Left kidney (tissue), 2 donors: Measurements from ENCODE around the gene CFAP97. TPM values are rescaled to one million over a fixed set of nuclear protein-coding genes. Genes with fewer than 3 reads are reported as not detected.
"Not testable (repeated sequence)": the region's sequence is repeated elsewhere in the genome, so short reads cannot be mapped to it uniquely, and the experiment has no call there.

Source experiments
- DNase-seq: peaks from one replicate; pipeline ENCODE4 v3.0.0-alpha.2; 2013
- polyA plus RNA-seq: library from polyadenylated mRNA; unstranded; fragments of 120-200 nt; gene quantifications from one replicate; pipeline ENCODE4 v1.2.1, GENCODE V29; 2013; ENCODE audit not compliant: insufficient read length

Gene CFAP97
- polyA plus RNA-seq, 1 donor, result 55.2 TPM

- no peak for DNase-seq
These were observed 1.5 kb downstream of the CFAP97 start for GRCh38 chr4:185201977-185202962.

DNA sequence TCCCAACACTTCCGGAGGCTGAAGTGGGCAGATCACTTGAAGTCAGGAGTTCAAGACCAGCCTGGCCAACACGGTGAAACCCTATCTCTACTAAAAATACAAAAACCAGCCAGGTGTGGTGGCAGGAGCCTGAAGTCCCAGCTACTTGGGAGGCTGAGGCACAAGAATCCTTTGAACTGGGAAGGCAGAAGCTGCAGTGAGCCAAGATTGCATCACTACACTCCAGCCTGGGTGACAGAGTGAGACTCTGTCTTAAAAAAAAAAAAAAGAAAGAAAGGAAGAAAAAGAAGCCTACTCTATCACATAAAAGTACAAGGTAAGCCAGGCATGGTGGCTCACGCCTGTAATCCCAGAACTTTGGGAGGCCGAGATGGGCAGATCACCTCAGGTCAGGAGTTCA lies 5.6 kb downstream of the CFAP97 start:
- DNase-seq, result not testable (repeated sequence)

- no peak for DNase-seq
These were observed 7.4 kb downstream of the CFAP97 start for GRCh38 chr4:185196437-185196836.

GRCh38 chr4:185194924-185195888 lies 8.6 kb downstream of the CFAP97 start:
- DNase-seq, result no peak

DNA sequence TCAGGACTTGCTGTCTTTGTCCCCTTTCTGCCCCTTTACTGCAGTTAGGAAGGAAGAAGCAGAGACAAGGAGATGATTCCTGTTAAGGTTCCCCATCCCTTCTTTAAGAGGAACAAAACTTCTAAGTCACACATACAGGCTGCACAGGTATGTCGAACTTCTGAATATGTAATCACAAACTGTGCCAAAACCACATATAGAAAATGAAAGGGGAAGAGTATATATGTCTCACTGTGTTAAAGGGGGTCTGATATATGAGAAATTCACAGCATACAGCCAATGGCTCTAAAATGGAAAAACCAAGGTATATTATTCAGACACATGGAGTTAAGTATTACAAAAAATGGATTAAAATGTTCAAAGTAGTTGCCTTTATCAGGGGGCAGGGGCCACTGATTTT lies 11.7 kb downstream of the CFAP97 start:
- no peak for DNase-seq

- no peak for DNase-seq
These were observed 13.4 kb downstream of the CFAP97 start for GRCh38 chr4:185190306-185190856.

GRCh38 chr4:185189606-185190305 lies 14.0 kb downstream of the CFAP97 start:
- no peak for DNase-seq

GRCh38 chr4:185186769-185187168 lies 17.0 kb downstream of the CFAP97 start:
- no peak for DNase-seq

DNA sequence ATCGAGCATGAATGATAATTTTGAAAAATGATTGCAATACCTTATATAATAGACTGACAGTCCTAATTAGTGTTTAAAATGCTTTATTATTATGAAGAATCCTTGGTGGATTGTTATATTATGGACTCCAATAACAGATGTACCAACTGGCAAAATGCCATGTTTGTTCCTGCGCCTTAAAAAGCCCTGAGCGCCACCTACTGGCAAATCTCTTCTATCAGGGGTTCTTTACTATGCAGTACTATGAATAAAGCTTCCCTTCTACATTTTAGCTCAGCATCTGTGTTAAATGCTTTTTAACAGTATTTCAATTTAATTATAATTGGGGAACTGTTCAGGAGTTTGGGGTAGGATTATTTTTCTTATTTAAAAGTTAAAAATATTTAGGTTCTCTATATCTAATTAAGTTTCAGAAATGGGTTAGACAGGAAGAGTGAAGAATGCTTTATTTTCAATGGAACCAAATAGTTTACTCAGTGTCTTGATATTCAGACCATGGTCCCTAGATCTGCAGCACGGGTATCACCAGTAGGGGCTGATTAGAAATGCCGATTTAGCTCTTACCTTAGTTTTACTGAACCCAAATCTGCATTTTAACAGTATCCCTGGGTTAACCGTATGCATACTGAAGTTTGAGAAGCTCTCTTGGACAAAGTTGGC lies 20.0 kb downstream of the CFAP97 start:
- peak; percentile 86 for DNase-seq

GRCh38 chr4:185182239-185182638 lies 21.6 kb downstream of the CFAP97 start:
- no peak for DNase-seq

DNA sequence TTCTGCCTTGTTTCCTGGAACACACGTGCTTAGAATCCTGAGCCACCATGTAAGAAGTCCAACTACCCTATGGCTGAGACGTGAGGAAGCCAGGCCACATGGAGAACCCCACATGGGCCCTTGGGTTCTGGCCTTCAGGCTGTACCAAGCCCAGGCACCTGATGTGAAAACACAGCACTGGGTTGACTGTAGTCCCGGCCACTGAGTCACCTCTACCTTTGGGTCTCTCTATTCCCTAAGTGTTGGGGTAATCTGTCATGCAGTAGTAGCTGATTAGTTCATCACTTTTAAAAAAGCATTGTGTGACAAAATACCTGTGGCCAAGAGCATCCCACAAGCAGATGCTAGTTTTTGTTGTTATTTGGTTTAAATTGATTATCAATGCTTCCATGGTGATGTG lies 24.3 kb downstream of the CFAP97 start:
- no peak for DNase-seq

GRCh38 chr4:185171373-185172071 lies 32.3 kb downstream of the CFAP97 start:
- DNase-seq, result no peak

- no peak for DNase-seq
These were observed 36.6 kb downstream of the CFAP97 start for GRCh38 chr4:185167234-185167633.

GRCh38 chr4:185165605-185166063 lies 38.2 kb downstream of the CFAP97 start:
- no peak for DNase-seq

GRCh38 chr4:185151296-185151695 lies 52.5 kb downstream of the CFAP97 start:
- DNase-seq, result no peak

GRCh38 chr4:185149392-185149791 lies 54.4 kb downstream of the CFAP97 start:
- DNase-seq, result no peak

DNA sequence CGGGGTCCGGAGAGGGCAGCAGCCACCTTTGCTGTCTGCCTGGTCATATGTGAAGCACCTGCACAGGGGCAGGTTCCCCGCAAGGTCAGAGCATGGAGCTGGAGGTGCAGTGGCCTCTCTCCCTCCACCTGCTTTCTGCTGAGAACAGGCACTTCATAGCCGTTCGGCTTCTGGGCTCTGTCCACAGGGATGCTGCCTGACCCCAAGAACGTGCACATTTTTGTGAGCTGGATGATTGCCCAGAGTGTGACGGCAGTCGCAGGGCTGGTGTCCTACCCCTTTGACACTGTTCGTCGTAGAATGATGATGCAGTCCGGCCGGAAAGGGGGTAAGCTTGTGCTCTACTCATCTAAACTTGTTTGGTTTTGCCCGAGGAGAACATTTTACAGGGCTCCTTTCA lies 58.2 kb downstream of the CFAP97 start:
- DNase-seq, result no peak

DNA sequence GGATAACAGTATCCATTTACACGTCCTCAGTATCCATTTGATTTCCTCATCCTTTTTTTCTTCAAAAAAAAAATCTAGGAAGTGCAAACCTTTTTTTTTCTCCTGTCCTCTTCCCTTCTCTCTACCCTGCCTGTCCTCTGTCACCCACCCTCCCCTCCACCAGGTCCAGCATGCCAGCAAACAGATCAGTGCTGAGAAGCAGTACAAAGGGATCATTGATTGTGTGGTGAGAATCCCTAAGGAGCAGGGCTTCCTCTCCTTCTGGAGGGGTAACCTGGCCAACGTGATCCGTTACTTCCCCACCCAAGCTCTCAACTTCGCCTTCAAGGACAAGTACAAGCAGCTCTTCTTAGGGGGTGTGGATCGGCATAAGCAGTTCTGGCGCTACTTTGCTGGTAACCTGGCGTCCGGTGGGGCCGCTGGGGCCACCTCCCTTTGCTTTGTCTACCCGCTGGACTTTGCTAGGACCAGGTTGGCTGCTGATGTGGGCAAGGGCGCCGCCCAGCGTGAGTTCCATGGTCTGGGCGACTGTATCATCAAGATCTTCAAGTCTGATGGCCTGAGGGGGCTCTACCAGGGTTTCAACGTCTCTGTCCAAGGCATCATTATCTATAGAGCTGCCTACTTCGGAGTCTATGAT lies 59.1 kb downstream of the CFAP97 start:
- DNase-seq, result no peak

GRCh38 chr4:185143601-185143969 lies 60.2 kb downstream of the CFAP97 start:
- no peak for DNase-seq
